Astrocyte of the spinal cord (primary cell): ENCODE data around the gene LRRC31.
A peak's percentile ranks its signal among the peaks of the same experiment; 100 is the strongest.

Experiments
- DNase-seq: peaks from one replicate; pipeline ENCODE4 v3.0.0; 2011; ENCODE audit warnings: low read depth, low spot score
- H3K4me3 ChIP-seq: 2 replicates; pipeline ENCODE4 v1.5.1; 2011; ENCODE audit warnings: low read depth, mild to moderate bottlenecking, low read length, moderate library complexity
- in situ Hi-C: cut with HindIII; loops from 2 replicates; pipeline ENCODE4 v1.10.0; 2017; ENCODE audit warnings: low sequenced_read_pairs
- TF ChIP-seq, protein P1 (sequence below): IDR thresholded peaks from 2 replicates; pipeline ENCODE4 v1.5.1; 2012; ENCODE audit warnings: low read depth, mild to moderate bottlenecking, low read length, inconsistent platforms

LRRC31 gene

DNA sequence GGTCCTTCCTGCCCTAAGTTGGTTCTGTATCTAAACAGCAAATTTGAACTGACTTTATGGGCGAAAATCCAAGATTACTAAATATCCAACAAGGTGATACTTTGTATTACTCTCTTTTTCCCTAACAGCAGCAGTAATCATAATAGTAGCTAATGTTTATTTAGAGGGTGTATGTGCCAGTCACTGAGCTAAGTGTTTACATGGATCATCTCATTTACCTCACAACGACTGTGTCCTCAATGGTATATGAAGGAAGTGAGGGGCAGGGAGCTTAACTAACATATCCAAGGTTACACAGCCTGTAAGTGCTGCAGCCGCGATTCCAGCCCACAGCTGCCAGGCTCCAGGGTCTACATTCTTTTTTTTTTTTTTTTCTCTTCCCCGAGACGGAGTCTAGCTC, 46.8 kb downstream of the LRRC31 start:
- TF ChIP-seq, protein P1, sequence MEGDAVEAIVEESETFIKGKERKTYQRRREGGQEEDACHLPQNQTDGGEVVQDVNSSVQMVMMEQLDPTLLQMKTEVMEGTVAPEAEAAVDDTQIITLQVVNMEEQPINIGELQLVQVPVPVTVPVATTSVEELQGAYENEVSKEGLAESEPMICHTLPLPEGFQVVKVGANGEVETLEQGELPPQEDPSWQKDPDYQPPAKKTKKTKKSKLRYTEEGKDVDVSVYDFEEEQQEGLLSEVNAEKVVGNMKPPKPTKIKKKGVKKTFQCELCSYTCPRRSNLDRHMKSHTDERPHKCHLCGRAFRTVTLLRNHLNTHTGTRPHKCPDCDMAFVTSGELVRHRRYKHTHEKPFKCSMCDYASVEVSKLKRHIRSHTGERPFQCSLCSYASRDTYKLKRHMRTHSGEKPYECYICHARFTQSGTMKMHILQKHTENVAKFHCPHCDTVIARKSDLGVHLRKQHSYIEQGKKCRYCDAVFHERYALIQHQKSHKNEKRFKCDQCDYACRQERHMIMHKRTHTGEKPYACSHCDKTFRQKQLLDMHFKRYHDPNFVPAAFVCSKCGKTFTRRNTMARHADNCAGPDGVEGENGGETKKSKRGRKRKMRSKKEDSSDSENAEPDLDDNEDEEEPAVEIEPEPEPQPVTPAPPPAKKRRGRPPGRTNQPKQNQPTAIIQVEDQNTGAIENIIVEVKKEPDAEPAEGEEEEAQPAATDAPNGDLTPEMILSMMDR, result no peak
- no peak for DNase-seq
- no peak overlapping the region for H3K4me3 ChIP-seq
- in situ Hi-C loops, result no loop called here

DNA sequence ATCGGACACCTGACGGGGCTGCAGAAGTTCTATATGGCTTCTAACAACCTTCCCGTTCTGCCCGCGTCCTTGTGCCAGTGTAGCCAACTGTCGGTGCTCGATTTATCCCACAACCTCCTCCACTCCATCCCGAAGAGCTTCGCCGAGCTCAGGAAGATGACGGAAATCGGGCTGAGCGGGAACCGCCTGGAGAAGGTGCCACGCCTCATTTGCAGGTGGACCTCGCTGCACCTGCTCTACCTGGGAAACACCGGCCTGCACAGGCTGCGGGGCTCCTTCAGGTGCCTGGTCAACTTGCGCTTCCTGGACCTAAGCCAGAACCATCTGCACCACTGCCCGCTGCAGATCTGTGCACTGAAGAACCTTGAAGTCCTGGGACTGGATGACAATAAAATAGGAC, 47.2 kb downstream of the LRRC31 start:
- TF ChIP-seq, protein P1, result no peak
- DNase-seq, result no peak
- no peak overlapping the region for H3K4me3 ChIP-seq
- in situ Hi-C loops, result no loop called here

DNA sequence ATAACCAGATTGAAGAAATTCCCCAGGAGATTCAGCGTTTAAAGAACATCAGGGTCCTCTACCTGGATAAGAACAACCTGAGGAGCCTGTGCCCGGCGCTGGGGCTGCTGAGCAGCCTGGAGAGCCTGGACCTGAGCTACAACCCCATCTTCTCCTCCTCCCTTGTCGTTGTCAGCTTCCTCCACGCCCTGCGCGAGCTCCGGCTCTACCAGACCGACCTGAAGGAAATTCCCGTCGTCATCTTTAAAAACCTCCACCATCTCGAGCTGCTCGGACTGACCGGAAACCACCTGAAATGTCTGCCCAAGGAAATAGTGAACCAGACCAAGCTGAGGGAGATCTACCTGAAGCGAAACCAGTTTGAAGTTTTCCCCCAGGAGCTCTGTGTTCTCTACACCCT, 47.6 kb downstream of the LRRC31 start:
- no peak for DNase-seq
- in situ Hi-C loops, result no loop called here
- TF ChIP-seq, protein P1, result no peak
- no peak overlapping the region for H3K4me3 ChIP-seq

DNA sequence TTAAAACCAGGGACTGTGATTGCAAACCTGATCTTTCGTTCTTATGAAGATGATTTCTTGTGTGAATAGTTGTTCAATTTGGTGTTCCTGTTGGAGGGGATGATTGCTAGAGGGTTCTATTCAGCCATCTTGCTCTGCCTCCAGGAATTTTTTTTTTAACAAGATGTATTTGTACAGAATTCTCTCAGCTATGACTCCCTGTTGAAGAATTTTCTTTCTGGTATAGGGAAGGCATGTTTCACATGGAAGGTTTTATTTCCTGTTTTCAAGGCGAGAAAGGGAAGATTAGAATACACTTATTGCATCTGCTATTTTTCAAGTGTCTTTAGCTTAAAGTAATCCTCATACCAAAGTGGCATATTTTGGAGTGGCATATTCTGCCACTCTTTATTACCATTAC, 51.4 kb downstream of the LRRC31 start:
- no peak overlapping the region for H3K4me3 ChIP-seq
- TF ChIP-seq, protein P1, result no peak
- in situ Hi-C loops, result no loop called here
- DNase-seq, result peak; percentile 33

DNA sequence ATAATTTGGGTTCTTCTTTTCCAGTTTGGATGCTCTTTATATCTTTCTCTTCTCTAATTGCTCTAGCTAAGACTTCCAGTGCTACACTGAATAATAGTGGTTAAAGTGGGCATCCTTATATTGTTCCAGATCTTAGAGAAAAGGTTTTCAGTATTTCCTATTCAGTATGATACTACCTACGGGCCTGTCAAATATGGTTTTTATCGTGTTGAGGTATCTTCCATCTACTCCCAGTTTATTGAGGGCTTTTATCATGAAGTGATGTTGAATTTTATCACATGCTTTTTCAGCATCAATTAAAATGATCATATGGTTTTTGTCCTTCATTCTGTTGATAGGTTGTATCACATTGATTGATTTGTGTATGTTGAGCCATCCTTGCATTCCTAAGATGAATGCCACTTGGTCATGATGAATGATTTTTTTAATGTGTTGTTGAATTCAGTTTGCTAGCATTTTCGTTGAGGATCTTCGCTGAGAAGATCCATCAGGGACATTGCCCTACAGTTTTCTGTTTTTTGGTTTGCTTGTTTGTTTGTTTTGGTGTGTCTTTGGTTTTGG, 54.1 kb downstream of the LRRC31 start:
- DNase-seq, result no peak
- in situ Hi-C loops, result no loop called here
- TF ChIP-seq, protein P1, result no peak
- no peak overlapping the region for H3K4me3 ChIP-seq

DNA sequence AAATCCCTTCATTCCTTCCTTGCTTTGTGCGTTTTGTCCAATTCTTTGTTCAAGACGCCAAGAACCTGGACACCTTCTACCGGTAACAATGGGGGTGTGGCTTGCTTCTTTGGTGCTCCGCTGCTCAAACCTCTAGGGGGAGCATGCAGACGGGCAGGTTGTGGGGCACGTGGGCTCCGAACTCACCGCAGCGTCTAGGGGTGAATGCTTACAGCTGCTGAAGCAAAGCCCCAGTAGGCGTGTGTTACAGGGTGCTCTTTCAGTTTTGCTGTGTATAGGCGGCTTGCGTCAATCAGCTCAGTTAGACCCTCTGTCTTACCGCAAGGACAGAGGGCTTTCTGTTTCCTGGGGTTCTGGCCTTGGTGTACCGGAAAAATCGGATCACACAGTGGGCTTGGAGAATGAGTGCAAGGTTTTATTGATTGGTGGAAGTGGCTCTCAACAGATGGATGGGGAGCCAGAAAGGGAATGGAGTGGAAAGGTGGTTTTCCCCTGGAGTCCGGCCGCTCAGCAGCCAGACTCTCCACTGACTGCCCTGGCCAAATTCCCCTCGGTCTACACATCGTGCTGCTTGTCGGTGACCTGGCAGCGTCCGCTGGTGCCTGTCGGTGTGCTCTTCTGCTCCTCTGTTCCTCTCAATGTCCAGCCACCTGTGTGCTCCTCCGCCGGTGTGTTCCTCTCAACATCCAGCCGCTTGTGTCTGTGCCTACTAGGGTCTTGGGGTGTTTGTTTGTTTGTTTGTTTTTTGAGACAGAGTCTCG, 55.8 kb downstream of the LRRC31 start:
- no peak for DNase-seq
- TF ChIP-seq, protein P1, result peak; percentile 22
- in situ Hi-C loops, result no loop called here
- H3K4me3 ChIP-seq, result peak overlapping the region; percentile 16
